HUES6 (cell line): ENCODE measurements around the gene TRIB2.

Source experiments
- H3K27ac ChIP-seq: 2 replicates; pipeline ENCODE4 v1.7.0; 2013; ENCODE audit warnings: low read depth, mild to moderate bottlenecking, low read length, inconsistent platforms
- H3K27me3 ChIP-seq: 2 replicates; pipeline ENCODE4 v1.6.1; 2013; ENCODE audit warnings: low read length; ENCODE audit not compliant: control insufficient read depth, insufficient read depth
- H3K36me3 ChIP-seq: 2 replicates; pipeline ENCODE4 v1.6.1; 2013; ENCODE audit warnings: low read length; ENCODE audit not compliant: control insufficient read depth, insufficient read depth
- H3K4me1 ChIP-seq: 2 replicates; pipeline ENCODE4 v1.6.1; 2013; ENCODE audit warnings: low read length; ENCODE audit not compliant: control insufficient read depth, insufficient read depth
- H3K4me3 ChIP-seq: 2 replicates; pipeline ENCODE4 v1.5.1; 2013; ENCODE audit warnings: low read depth, low read length
- H3K9ac ChIP-seq: one replicate; pipeline ENCODE4 v1.6.1; 2013; ENCODE audit warnings: mild to moderate bottlenecking, low read length
- H3K9me3 ChIP-seq: 2 replicates; pipeline ENCODE4 v1.6.1; 2013; ENCODE audit warnings: low read depth, low read length; ENCODE audit not compliant: control insufficient read depth, insufficient read depth

TRIB2 gene

GRCh38 chr2:12700989-12701388, 15.7 kb upstream of the TRIB2 start:
- Histone ChIP-seq H3K9ac (no peak overlapping the region), H3K4me1 (peaks cover 8% of the 10 kb centered on the region), H3K36me3 (no peaks in the 10 kb centered on the region), H3K9me3 (peaks cover 9% of the 10 kb centered on the region; the same call in 1 of the 2 replicates), H3K27ac (no peak overlapping the region), H3K4me3 (no peak overlapping the region), H3K27me3 (no peaks in the 10 kb centered on the region)

GRCh38 chr2:12701786-12702167, 15.0 kb upstream of the TRIB2 start:
- no peaks in the 10 kb centered on the region for H3K36me3 ChIP-seq
- H3K27ac ChIP-seq: no peak overlapping the region
- H3K9me3 ChIP-seq: peaks cover 9% of the 10 kb centered on the region; the same call in 1 of the 2 replicates
- H3K27me3 ChIP-seq: no peaks in the 10 kb centered on the region
- H3K4me3 ChIP-seq: no peak overlapping the region
- H3K4me1 ChIP-seq: peaks cover 8% of the 10 kb centered on the region
- H3K9ac ChIP-seq: no peak overlapping the region

GRCh38 chr2:12702168-12703121, 14.3 kb upstream of the TRIB2 start:
- Histone ChIP-seq H3K36me3 (no peaks in the 10 kb centered on the region), H3K9me3 (peaks cover 9% of the 10 kb centered on the region; the same call in 1 of the 2 replicates), H3K9ac (no peak overlapping the region), H3K4me3 (no peak overlapping the region), H3K27me3 (no peaks in the 10 kb centered on the region), H3K27ac (no peak overlapping the region), H3K4me1 (peaks cover 6% of the 10 kb centered on the region)

- H3K27ac ChIP-seq: no peak overlapping the region
- H3K36me3 ChIP-seq: no peaks in the 10 kb centered on the region
- peaks cover 6% of the 10 kb centered on the region for H3K4me1 ChIP-seq
- H3K27me3 ChIP-seq: no peaks in the 10 kb centered on the region
- H3K9ac ChIP-seq: no peak overlapping the region
- peaks cover 9% of the 10 kb centered on the region; the same call in 1 of the 2 replicates for H3K9me3 ChIP-seq
- H3K4me3 ChIP-seq: no peak overlapping the region
These were observed 12.4 kb upstream of the TRIB2 start for GRCh38 chr2:12704378-12704777.

- H3K9me3 ChIP-seq: peaks cover 9% of the 10 kb centered on the region; the same call in 1 of the 2 replicates
- no peak overlapping the region for H3K9ac ChIP-seq
- H3K27ac ChIP-seq: no peak overlapping the region
- H3K36me3 ChIP-seq: no peaks in the 10 kb centered on the region
- H3K4me1 ChIP-seq: peaks cover 6% of the 10 kb centered on the region
- H3K27me3 ChIP-seq: no peaks in the 10 kb centered on the region
- H3K4me3 ChIP-seq: no peak overlapping the region
These were observed 11.5 kb upstream of the TRIB2 start for GRCh38 chr2:12705230-12705629.

- Histone ChIP-seq H3K9me3 (peaks cover 9% of the 10 kb centered on the region; the same call in 1 of the 2 replicates), H3K36me3 (no peaks in the 10 kb centered on the region), H3K27me3 (no peaks in the 10 kb centered on the region), H3K9ac (no peak overlapping the region), H3K27ac (no peak overlapping the region), H3K4me3 (no peak overlapping the region), H3K4me1 (peaks cover 6% of the 10 kb centered on the region)
These were observed 11.0 kb upstream of the TRIB2 start for GRCh38 chr2:12705742-12706141.

- H3K9ac ChIP-seq: no peak overlapping the region
- H3K27ac ChIP-seq: no peak overlapping the region
- no peaks in the 10 kb centered on the region for H3K36me3 ChIP-seq
- peaks cover 9% of the 10 kb centered on the region; the same call in 1 of the 2 replicates for H3K9me3 ChIP-seq
- H3K27me3 ChIP-seq: no peaks in the 10 kb centered on the region
- no peaks in the 10 kb centered on the region for H3K4me1 ChIP-seq
- no peak overlapping the region for H3K4me3 ChIP-seq
These were observed 8.1 kb upstream of the TRIB2 start for GRCh38 chr2:12708508-12709206.

GRCh38 chr2:12709207-12709522, 7.6 kb upstream of the TRIB2 start:
- Histone ChIP-seq H3K27me3 (no peaks in the 10 kb centered on the region), H3K4me1 (no peaks in the 10 kb centered on the region), H3K9ac (no peak overlapping the region), H3K27ac (no peak overlapping the region), H3K36me3 (no peaks in the 10 kb centered on the region), H3K4me3 (no peak overlapping the region), H3K9me3 (peaks cover 9% of the 10 kb centered on the region; the same call in 1 of the 2 replicates)

- H3K4me3 ChIP-seq: no peak overlapping the region
- no peak overlapping the region for H3K27ac ChIP-seq
- H3K9me3 ChIP-seq: peaks cover 5% of the 10 kb centered on the region; the same call in 1 of the 2 replicates
- no peaks in the 10 kb centered on the region for H3K36me3 ChIP-seq
- no peaks in the 10 kb centered on the region for H3K27me3 ChIP-seq
- peaks cover 11% of the 10 kb centered on the region for H3K4me1 ChIP-seq
- H3K9ac ChIP-seq: no peak overlapping the region
These were observed 6.4 kb upstream of the TRIB2 start for GRCh38 chr2:12710301-12710700.

- peaks cover 16% of the 10 kb centered on the region for H3K4me1 ChIP-seq
- no peaks in the 10 kb centered on the region for H3K36me3 ChIP-seq
- no peak overlapping the region for H3K9ac ChIP-seq
- H3K9me3 ChIP-seq: no peaks in the 10 kb centered on the region; the same call in 1 of the 2 replicates
- no peak overlapping the region for H3K4me3 ChIP-seq
- no peaks in the 10 kb centered on the region for H3K27me3 ChIP-seq
- no peak overlapping the region for H3K27ac ChIP-seq
These were observed 5.4 kb upstream of the TRIB2 start for GRCh38 chr2:12711339-12711738.

- no peaks in the 10 kb centered on the region for H3K9me3 ChIP-seq
- H3K36me3 ChIP-seq: no peaks in the 10 kb centered on the region
- no peak overlapping the region for H3K27ac ChIP-seq
- no peak overlapping the region for H3K4me3 ChIP-seq
- no peak overlapping the region for H3K9ac ChIP-seq
- peaks cover 16% of the 10 kb centered on the region for H3K4me1 ChIP-seq
- H3K27me3 ChIP-seq: no peaks in the 10 kb centered on the region
These were observed 3.9 kb upstream of the TRIB2 start for GRCh38 chr2:12712881-12713280.
